ENCODE measurements around the gene ANK3.
"Not testable (repeated sequence)": the region's sequence is repeated elsewhere in the genome, so short reads cannot be mapped to it uniquely, and the experiment has no call there.

ANK3 gene

DNA sequence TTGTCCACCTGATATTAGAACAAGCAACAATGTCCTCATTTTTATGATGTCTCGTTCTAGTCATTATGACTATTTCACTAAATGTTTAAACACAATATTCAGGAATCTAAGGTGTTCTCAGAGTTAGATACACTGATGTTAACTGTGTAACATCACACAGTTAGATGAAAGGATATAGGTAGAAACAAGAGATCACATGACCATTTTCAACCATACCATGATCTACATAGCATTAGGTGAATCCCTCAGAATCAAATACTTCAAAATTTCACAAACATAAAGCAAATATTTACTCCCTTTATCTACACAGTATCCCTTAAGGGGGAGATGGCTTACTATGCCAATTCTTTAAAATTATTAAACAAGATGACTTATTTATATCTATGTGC is 90.3 kb downstream of the ANK3 start:
- DNase-seq (ENCODE audit: low read depth): no peak
- no peak for TF ChIP-seq CTCF (IDR thresholded peaks at IDR 0.05; ENCODE audit: insufficient read depth, low read depth, low read length, missing control alignments)
- no peak overlapping the region for H3K4me3 ChIP-seq (ENCODE audit: low read depth, low read length)

DNA sequence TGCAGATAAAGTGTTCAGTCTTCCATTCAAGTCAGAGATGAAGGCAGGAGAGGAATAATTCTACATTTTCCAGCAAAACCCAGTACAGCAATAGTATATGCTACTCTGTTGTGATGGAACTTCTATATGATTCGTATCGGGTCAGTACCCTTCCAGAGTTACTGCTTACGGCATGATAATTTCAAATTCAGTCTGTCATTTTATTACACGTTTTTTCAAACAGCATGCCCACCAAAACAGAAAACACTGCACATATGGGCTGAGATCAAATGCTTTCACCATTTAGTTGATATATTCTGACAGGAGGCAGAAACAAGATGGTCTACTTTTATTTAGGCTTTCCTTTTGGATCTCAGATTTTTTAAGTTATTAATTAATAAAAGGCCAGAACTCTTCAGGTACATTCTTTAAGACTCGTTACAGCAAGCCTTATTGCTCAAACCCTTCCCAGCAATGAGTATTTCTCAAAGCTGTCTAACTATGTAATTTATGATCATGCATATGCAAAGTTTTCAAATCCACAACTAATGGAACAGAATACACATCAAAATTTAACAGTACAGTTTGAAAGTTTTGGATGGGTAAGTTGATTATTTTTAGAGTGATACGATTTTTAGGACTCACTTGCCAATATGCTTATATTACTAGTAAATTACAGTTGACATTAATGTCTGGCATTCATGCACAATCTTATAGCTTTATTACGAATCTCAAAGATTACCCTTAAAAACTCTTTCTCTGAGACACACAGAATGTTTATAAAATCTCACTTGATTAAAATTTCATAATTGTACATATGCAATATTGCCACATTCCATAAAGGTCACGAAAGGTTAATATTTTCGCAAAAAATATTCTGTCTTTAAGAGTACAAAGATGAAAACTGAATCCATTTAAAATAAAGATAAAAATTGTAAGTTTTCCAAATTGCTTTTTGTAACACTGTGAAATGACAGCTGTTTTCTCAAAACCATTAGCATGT is 91.0 kb downstream of the ANK3 start:
- no peak overlapping the region for H3K4me3 ChIP-seq (ENCODE audit: low read depth, low read length)
- no peak for TF ChIP-seq CTCF (IDR thresholded peaks at IDR 0.05; ENCODE audit: insufficient read depth, low read depth, low read length, missing control alignments)
- DNase-seq (ENCODE audit: low read depth): no peak

DNA sequence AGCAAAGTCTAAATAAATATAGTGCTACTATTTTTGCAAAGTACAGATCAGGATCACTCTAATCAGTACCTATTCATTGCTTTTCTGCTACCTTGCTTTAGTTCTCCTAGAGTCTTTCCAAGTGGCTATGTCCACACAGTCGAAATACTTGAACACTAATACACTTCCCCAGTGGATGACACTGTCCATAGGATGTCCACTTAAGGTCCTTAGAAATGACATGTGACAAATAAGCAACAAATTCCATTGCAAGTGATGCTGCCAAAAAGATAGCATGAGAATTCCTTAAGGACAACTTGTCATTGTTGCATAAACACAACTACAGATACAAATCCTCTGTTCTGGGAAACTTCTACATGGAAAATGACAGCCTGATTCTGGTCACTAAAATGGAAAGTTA is 93.6 kb downstream of the ANK3 start:
- H3K4me3 ChIP-seq (ENCODE audit: low read depth, low read length): no peak overlapping the region
- DNase-seq (ENCODE audit: low read depth): no peak

GRCh38 chr10:60295028-60295937 is 94.4 kb downstream of the ANK3 start:
- no peak for TF ChIP-seq CTCF (IDR thresholded peaks at IDR 0.05; ENCODE audit: insufficient read depth, low read depth, low read length, missing control alignments)
- H3K4me3 ChIP-seq (ENCODE audit: low read depth, low read length): no peak overlapping the region
- no peak for DNase-seq (ENCODE audit: low read depth)

More for the DNA sequence above, 93.6 kb downstream of the ANK3 start:
- no peak for TF ChIP-seq CTCF (IDR thresholded peaks at IDR 0.05; ENCODE audit: insufficient read depth, low read depth, low read length, missing control alignments)

GRCh38 chr10:60293581-60294175 is 96.0 kb downstream of the ANK3 start:
- DNase-seq (ENCODE audit: low read depth): no peak
- no peak for TF ChIP-seq CTCF (IDR thresholded peaks at IDR 0.05; ENCODE audit: insufficient read depth, low read depth, low read length, missing control alignments)
- no peak overlapping the region for H3K4me3 ChIP-seq (ENCODE audit: low read depth, low read length)

DNA sequence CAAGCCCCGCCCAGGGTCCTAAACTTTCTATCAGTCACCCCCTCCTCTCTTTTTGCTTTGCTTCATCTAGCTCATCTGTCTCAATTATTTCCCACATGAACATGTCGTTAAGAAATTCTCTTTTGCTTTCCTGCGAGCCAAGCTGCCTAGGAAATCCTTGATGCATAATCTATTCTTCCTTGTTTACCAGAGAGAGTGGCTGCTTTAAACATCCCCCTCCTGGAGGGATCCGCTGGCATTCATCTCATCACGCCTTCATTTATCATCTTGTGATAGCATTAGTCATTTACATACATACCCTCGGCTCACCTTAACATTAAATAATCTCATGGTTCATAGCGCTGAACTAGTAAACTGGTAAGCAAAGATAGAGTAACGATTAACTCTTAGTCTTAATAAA is 96.7 kb downstream of the ANK3 start:
- no peak for DNase-seq (ENCODE audit: low read depth)
- no peak for TF ChIP-seq CTCF (IDR thresholded peaks at IDR 0.05; ENCODE audit: insufficient read depth, low read depth, low read length, missing control alignments)
- H3K4me3 ChIP-seq (ENCODE audit: low read depth, low read length): no peak overlapping the region

DNA sequence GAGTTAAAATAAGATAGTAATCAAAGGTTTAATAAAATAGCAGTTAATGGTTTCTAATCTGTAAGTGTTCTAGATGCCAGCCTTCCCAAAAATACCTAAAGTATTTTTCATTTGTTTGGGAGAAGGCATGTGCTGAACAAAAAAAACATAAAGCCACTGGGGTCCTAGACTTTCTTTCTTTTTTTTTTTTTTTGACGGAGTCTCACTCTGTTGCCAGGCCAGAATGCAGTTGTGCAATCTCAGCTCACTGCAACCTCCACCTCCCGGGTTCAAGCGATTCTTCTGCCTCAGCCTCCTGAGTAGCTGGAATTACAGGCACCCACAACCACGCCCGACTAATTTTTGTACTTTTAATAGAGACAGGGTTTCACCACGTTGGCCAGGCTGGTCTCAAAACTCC is 97.1 kb downstream of the ANK3 start:
- not testable (repeated sequence) for DNase-seq (ENCODE audit: low read depth); H3K4me3 ChIP-seq (ENCODE audit: low read depth, low read length)
